Ammon's horn (tissue), 1 donor: ENCODE measurements around the gene CDK12.
"Not testable (repeated sequence)": the region's sequence is repeated elsewhere in the genome, so short reads cannot be mapped to it uniquely, and the experiment has no call there.

ENCODE experiments used
- DNase-seq: peaks from one replicate; pipeline ENCODE4 v3.0.0-alpha.2; 2016; ENCODE audit warnings: low spot score

The CDK12 gene

GRCh38 chr17:39461113-39461925 is at the start of gene CDK12:
Gene CDK12, plus strand, starts transcription at chr17:39461486. Its CDS starts 586 bp downstream, at chr17:39462072.
- DNase-seq = peak; percentile 99

- DNase-seq = no peak
Observed at GRCh38 chr17:39416141-39416540, 45.1 kb upstream of the CDK12 start.

GRCh38 chr17:39429600-39429999 is 31.7 kb upstream of the CDK12 start:
- no peak for DNase-seq

- not testable (repeated sequence) for DNase-seq
Observed at GRCh38 chr17:39439868-39440267, 21.4 kb upstream of the CDK12 start.

- no peak for DNase-seq
Observed at GRCh38 chr17:39443326-39443725, 18.0 kb upstream of the CDK12 start.

- no peak for DNase-seq
Observed at GRCh38 chr17:39447561-39447960, 13.7 kb upstream of the CDK12 start.

GRCh38 chr17:39450051-39450450 is 11.2 kb upstream of the CDK12 start:
- no peak for DNase-seq

GRCh38 chr17:39450847-39451581 is 10.3 kb upstream of the CDK12 start, which contains the start of gene MED1:
Gene MED1, minus strand, starts transcription at chr17:39451263. Its CDS starts 201 bp downstream, at chr17:39451062.
- DNase-seq = peak; percentile 96

GRCh38 chr17:39455919-39456318 is 5.4 kb upstream of the CDK12 start:
- DNase-seq = no peak

GRCh38 chr17:39461926-39462569 is 762 bp downstream of the CDK12 start:
- peak; percentile 61 for DNase-seq

GRCh38 chr17:39462631-39463375 is 1.5 kb downstream of the CDK12 start:
- peak; percentile 8 for DNase-seq

GRCh38 chr17:39464639-39465181 is 3.4 kb downstream of the CDK12 start:
- DNase-seq = not testable (repeated sequence)

GRCh38 chr17:39468610-39469009 is 7.3 kb downstream of the CDK12 start:
- DNase-seq = not testable (repeated sequence)

- DNase-seq = no peak
Observed at GRCh38 chr17:39473310-39473709, 12.0 kb downstream of the CDK12 start.

- DNase-seq = not testable (repeated sequence)
Observed at GRCh38 chr17:39479631-39480030, 18.3 kb downstream of the CDK12 start.

GRCh38 chr17:39483506-39483905 is 22.2 kb downstream of the CDK12 start:
- no peak for DNase-seq

- no peak for DNase-seq
Observed at GRCh38 chr17:39484178-39484577, 22.9 kb downstream of the CDK12 start.

GRCh38 chr17:39485555-39485954 is 24.3 kb downstream of the CDK12 start:
- no peak for DNase-seq

GRCh38 chr17:39486242-39486641 is 25.0 kb downstream of the CDK12 start:
- DNase-seq = no peak

GRCh38 chr17:39487490-39487889 is 26.2 kb downstream of the CDK12 start:
- DNase-seq = not testable (repeated sequence)

GRCh38 chr17:39487946-39488345 is 26.7 kb downstream of the CDK12 start:
- DNase-seq = no peak
